Pancreas (tissue), 10 donors: ENCODE data around the gene BEX3. TPM values are rescaled to one million over a fixed set of nuclear protein-coding genes. Genes with fewer than 3 reads are reported as not detected.
"Not testable (repeated sequence)": the region's sequence is repeated elsewhere in the genome, so short reads cannot be mapped to it uniquely, and the experiment has no call there.

Source experiments
- ATAC-seq, 4 donors: fragments of 200-7000 bp; cut with Tn5 transposase; one replicate each; pipeline versions ENCODE4 v1.8.0 to v1.9.1; 2020; ENCODE audit warnings: mild to moderate bottlenecking in 4 of 4, moderate library complexity in 4 of 4
- DNase-seq, 6 donors: peaks; one replicate each; pipeline ENCODE4 v3.0.0-alpha.2; 2020
- FAIRE-seq: peaks from 2 replicates; lab custom pipeline; 2012; peaks lifted over from hg19 to GRCh38; lab: Jason Lieb, UNC
- H3K27ac ChIP-seq, 4 donors: fragments of 200-600 bp; sonication (generic); 1 replicate in 3 of 4; 2 replicates in 1 of 4; pipeline versions ENCODE4 v1.5.0 to v1.8.0; 2020
- H3K27me3 ChIP-seq, 4 donors: fragments of 200-600 bp; one replicate each; pipeline ENCODE4 v1.8.0; 2021
- H3K36me3 ChIP-seq, 3 donors: fragments of 200-600 bp; sonication (generic) in 1 of 3; one replicate each; pipeline versions ENCODE4 v1.5.0 to v1.8.0; 2020 to 2021
- H3K4me1 ChIP-seq, 3 donors: fragments of 200-600 bp; one replicate each; pipeline ENCODE4 v1.8.0; 2021
- H3K4me3 ChIP-seq, 4 donors: fragments of 200-600 bp; sonication (generic) in 2 of 4; one replicate each; pipeline versions ENCODE4 v1.5.0 to v1.8.0; 2020 to 2021
- H3K9me3 ChIP-seq, 4 donors: fragments of 200-600 bp; one replicate each; pipeline ENCODE4 v1.8.0; 2021
- WGBS, 2 donors: extraction: QIAGEN DNeasy Blood & Tissue Kit; methylation state at CpG; one replicate each; pipeline ENCODE4 v1.1.7; 2013; 5-methylcytosine and 5-hydroxymethylcytosine counted together
- intact Hi-C, 3 donors: fragments of 100-400 bp; cut with DNase I; formaldehyde crosslinking; loops; one replicate each; pipeline versions ENCODE4 v1.11.1 to v1.14.2; 2022
- polyA plus RNA-seq, 2 donors: library from polyadenylated mRNA; stranded (reverse); fragments of 200-250 nt; gene quantifications; one replicate each; pipeline ENCODE4 v1.2.3, GENCODE V29; 2013
- total RNA-seq, 6 donors: library from RNA; stranded (reverse); fragmentation: NEBNext Ultra II Directional in 4 of 6; extraction: Animal tissue kit (Norgen Biotek cat#: 25700) in 4 of 6; gene quantifications; one replicate each; pipeline versions ENCODE4 v1.2.1 to v1.2.4, GENCODE V29; 2021 to 2023
- TF ChIP-seq, protein P1 (sequence below), 4 donors: fragments of 200-600 bp; sonication (generic) in 3 of 4; IDR thresholded peaks; one replicate each; pipeline versions ENCODE4 v1.5.0 to v1.8.0; 2021; ENCODE audit warnings: antibody characterized with exemption in 4 of 4
- donor health status: healthy with polysubstance abuse.
- donor health status: DM: no; HTN: no; CAD: no; lungs with moderate emphysema.
- donor health status: DM: no; HTN: no; CAD: no.
- donor health status: control.
- donor health status: control.
- donor health status: Bipolar disorder and iron deficiency.
- donor health status: DM: yes; HTN: yes; CAD: no.
- donor health status: DM: no; HTN: no; CAD: no.
- donor health status: DM: no; HTN: no; CAD: no.
- donor health status: DM: yes; HTN: yes; CAD: no.

Gene BEX3
- total and polyA plus RNA-seq, 8 donors, result 30.2 to 184 (median 43.2) TPM

DNA sequence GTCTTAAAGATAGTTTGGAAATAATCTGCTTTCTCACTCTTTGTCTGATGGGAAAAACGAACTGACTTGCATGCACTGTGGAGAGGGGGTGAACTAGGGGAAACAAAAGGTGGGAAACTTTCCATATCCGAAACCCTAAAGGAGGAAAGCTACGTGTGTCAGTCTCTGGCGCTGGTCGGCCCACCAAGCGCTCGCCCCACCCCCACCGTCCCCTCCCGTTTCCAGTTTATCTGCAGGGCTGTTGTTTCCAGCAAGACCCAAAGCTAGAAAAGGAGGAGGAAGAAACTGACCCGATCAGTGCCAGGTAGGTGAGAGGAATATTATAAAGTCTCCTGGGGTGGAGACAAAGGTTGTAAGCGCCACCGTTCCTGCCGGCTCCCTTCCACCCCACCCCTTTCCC, 19.5 kb upstream of the BEX3 start:
- Histone ChIP-seq H3K36me3 (no peaks in the 10 kb centered on the region), H3K9me3 (no peaks in the 10 kb centered on the region), H3K27me3 (no peaks in the 10 kb centered on the region), H3K27ac (peak overlapping the region; percentile 47 to 93 (median 70)), H3K4me3 (peak overlapping the region; percentile 18 to 53 (median 38)), H3K4me1 (peaks cover 0 to 6% (median 0%) of the 10 kb centered on the region in 3 donors)
- peak; percentile 67 to 88 (median 80) for ATAC-seq
- TF ChIP-seq, protein P1, sequence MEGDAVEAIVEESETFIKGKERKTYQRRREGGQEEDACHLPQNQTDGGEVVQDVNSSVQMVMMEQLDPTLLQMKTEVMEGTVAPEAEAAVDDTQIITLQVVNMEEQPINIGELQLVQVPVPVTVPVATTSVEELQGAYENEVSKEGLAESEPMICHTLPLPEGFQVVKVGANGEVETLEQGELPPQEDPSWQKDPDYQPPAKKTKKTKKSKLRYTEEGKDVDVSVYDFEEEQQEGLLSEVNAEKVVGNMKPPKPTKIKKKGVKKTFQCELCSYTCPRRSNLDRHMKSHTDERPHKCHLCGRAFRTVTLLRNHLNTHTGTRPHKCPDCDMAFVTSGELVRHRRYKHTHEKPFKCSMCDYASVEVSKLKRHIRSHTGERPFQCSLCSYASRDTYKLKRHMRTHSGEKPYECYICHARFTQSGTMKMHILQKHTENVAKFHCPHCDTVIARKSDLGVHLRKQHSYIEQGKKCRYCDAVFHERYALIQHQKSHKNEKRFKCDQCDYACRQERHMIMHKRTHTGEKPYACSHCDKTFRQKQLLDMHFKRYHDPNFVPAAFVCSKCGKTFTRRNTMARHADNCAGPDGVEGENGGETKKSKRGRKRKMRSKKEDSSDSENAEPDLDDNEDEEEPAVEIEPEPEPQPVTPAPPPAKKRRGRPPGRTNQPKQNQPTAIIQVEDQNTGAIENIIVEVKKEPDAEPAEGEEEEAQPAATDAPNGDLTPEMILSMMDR (IDR thresholded peaks at IDR 0.05), result no peak
- DNase-seq, result peak in 2 of 6 donors; percentile 38 to 60
- FAIRE-seq, result no peak
- 1 to 14% methylated on average over 13 of the region's 13 CpGs for WGBS, 2 donors
- intact Hi-C loops, result no loop called here

DNA sequence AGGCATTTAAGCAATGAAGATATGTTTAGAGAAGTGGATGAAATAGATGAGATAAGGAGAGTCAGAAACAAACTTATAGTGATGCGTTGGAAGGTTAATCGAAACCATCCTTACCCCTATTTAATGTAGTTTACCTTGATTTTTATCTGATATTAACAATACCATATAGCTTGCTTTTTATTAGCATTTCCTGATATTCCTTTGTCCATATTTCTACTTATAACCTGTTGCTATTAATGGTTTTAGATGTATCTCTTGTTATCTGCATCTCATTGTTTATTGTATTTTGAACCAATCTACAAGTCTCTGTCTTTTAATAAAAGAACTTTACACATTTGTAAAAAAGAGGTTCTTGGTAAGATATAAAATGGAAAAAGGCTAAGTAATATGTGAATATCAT, 18.5 kb upstream of the BEX3 start:
- peaks cover 0 to 6% (median 0%) of the 10 kb centered on the region in 3 donors for H3K4me1 ChIP-seq
- 81 to 90% methylated on average over 2 of the region's 2 CpGs for WGBS, 2 donors
- no peak for ATAC-seq

DNA sequence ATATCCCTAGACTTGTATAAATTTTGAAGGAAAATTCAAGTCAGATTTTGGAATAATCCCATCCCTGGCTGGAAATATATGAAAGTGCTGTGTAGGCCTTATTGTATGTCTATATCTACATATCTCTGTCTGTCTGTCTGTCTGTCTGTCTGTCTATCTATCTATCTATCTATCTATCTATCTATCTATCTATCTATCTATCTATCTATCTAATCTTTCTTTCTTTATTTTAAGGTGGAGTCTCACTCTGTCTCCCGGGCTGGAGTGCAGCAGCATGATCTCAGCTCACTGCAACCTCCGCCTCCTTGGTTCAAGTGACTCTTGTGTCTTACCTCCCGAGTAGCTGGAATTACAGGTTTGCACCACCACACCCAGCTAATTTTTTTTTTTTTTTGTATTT, 16.7 kb upstream of the BEX3 start:
- H3K4me1 ChIP-seq, H3K9me3 ChIP-seq, H3K27ac ChIP-seq, intact Hi-C loops, H3K4me3 ChIP-seq, H3K27me3 ChIP-seq, FAIRE-seq, DNase-seq, ATAC-seq, H3K36me3 ChIP-seq: not testable (repeated sequence)
- WGBS, 2 donors, result 88 to 97% methylated on average over 3 of the region's 3 CpGs

More for the DNA sequence above, 18.5 kb upstream of the BEX3 start:
- no peaks in the 10 kb centered on the region for H3K27me3 ChIP-seq
- H3K27ac ChIP-seq, result peak overlapping the region in 1 of 4 donors; percentile 87
- no peaks in the 10 kb centered on the region for H3K36me3 ChIP-seq
- no peaks in the 10 kb centered on the region for H3K9me3 ChIP-seq
- DNase-seq (no peak), FAIRE-seq (peak; percentile 59)
- TF ChIP-seq, protein P1 (IDR thresholded peaks at IDR 0.05), result no peak
- peak overlapping the region in 2 of 4 donors; percentile 49 to 53 for H3K4me3 ChIP-seq
- intact Hi-C loops, result no loop called here

DNA sequence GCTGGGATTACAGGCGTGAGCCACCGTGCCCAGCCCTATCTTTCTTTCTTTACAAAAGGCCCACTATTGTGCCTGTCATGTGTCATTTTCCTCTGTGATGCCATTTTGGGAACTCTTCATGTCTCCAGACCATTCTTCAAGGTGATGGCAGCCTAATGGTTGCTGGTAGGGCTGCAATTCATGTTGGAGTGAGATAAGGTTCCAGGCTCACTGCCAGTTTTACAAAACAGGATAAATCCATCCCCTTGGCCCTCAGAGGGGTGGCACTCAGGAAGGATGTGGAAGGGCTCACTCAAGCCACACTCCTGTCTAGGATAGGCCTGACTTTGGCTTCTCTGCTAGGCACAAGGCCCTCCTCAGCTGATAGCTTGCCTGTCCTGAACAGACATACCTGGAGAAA, 16.2 kb upstream of the BEX3 start:
- 78 to 92% methylated on average over 2 of the region's 2 CpGs for WGBS, 2 donors
- DNase-seq, result no peak

DNA sequence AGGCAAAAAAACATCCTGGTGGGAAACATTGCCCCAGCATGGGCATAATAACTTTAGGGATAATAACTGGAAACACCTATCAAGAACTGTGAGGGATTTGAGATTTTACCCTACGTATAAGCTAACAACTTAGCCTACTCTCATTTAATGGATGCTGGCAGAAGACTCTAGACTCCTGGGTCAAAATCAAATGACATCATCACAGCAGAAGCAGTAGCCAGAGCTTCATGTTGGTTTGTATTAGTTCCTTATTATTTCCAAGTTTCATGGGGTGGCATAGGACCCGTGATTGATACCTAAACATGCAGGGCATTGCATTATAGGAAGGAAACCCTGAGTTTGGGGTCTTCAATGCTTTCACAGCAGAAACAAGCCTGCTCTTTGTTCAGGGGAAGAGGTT, 15.4 kb upstream of the BEX3 start:
- Histone ChIP-seq H3K4me1 (peaks cover 0 to 6% (median 0%) of the 10 kb centered on the region in 3 donors), H3K4me3 (no peak overlapping the region), H3K36me3 (no peaks in the 10 kb centered on the region), H3K27me3 (peaks cover 0 to 8% (median 0%) of the 10 kb centered on the region in 4 donors), H3K9me3 (no peaks in the 10 kb centered on the region), H3K27ac (no peak overlapping the region)
- 31 to 47% methylated on average over 2 of the region's 2 CpGs for WGBS, 2 donors
- FAIRE-seq (no peak), ATAC-seq (no peak), DNase-seq (no peak)
- TF ChIP-seq, protein P1 (IDR thresholded peaks at IDR 0.05), result no peak
- intact Hi-C loops, result no loop called here

More for the DNA sequence above, 16.2 kb upstream of the BEX3 start:
- FAIRE-seq (no peak), ATAC-seq (no peak)
- Histone ChIP-seq H3K9me3 (no peaks in the 10 kb centered on the region), H3K4me1 (peaks cover 0 to 6% (median 0%) of the 10 kb centered on the region in 3 donors), H3K27ac (no peak overlapping the region), H3K27me3 (peaks cover 0 to 2% (median 0%) of the 10 kb centered on the region in 4 donors), H3K36me3 (no peaks in the 10 kb centered on the region), H3K4me3 (no peak overlapping the region)
- TF ChIP-seq, protein P1 (IDR thresholded peaks at IDR 0.05), result no peak
- intact Hi-C loops, result no loop called here
